Sigmoid colon (tissue), 7 donors: ENCODE data around the gene MYO7A. TPM values are rescaled to one million over a fixed set of nuclear protein-coding genes. Genes with fewer than 3 reads are reported as not detected.

Experiments used
- DNase-seq: peaks from one replicate; pipeline ENCODE4 v3.0.0-alpha.2; 2019
- H3K27ac ChIP-seq, 4 donors: fragments of 200-600 bp; sonication (generic); one replicate each; pipeline ENCODE4 v1.5.1; 2016 to 2019; ENCODE audit warnings: mild to moderate bottlenecking in 1 of 4
- H3K27me3 ChIP-seq, 3 donors: fragments of 200-600 bp; sonication (generic); one replicate each; pipeline ENCODE4 v1.5.1; 2019; ENCODE audit warnings: mild to moderate bottlenecking in 1 of 3
- H3K36me3 ChIP-seq, 4 donors: fragments of 200-600 bp; sonication (generic); one replicate each; pipeline ENCODE4 v1.5.1; 2016 to 2019
- H3K4me1 ChIP-seq, 4 donors: fragments of 200-600 bp; sonication (generic); one replicate each; pipeline ENCODE4 v1.5.1; 2017 to 2019
- H3K4me3 ChIP-seq, 4 donors: fragments of 200-600 bp; sonication (generic); one replicate each; pipeline ENCODE4 v1.5.1; 2017 to 2019; ENCODE audit warnings: mild to moderate bottlenecking in 2 of 4, moderate library complexity in 1 of 4
- H3K9me3 ChIP-seq, 4 donors: fragments of 200-600 bp in 3 of 4; sonication (generic) in 3 of 4; one replicate each; pipeline versions ENCODE4 v1.5.1 to v1.6.1; 2013 to 2019
- CTCF ChIP-seq, 4 experiments: fragments of 450-650 bp in 3 of 4; fragments of 200-600 bp in 1 of 4; IDR thresholded peaks; one replicate each; pipeline ENCODE4 v1.5.1; 2016 to 2019; ENCODE audit warnings: antibody characterized with exemption in 4 of 4, mild to moderate bottlenecking in 3 of 4, moderate library complexity in 2 of 4
- EP300 ChIP-seq, 4 donors: sonication (generic); formaldehyde crosslinking; IDR thresholded peaks; one replicate each; pipeline ENCODE4 v1.6.1; 2017; ENCODE audit warnings: antibody characterized with exemption in 4 of 4
- POLR2A ChIP-seq, 2 donors: fragments of 450-650 bp; IDR thresholded peaks; one replicate each; pipeline ENCODE4 v1.6.1; 2016; ENCODE audit warnings: antibody characterized with exemption in 2 of 2, mild to moderate bottlenecking in 2 of 2, moderate library complexity in 2 of 2
- POLR2AphosphoS5 ChIP-seq, 4 donors: sonication (generic); formaldehyde crosslinking; IDR thresholded peaks; one replicate each; pipeline ENCODE4 v1.6.1; 2017; ENCODE audit warnings: antibody characterized with exemption in 4 of 4
- WGBS, 2 donors: extraction: QIAGEN DNeasy Blood & Tissue Kit; methylation state at CpG; one replicate each; pipeline ENCODE4 v1.1.7; 2013; 5-methylcytosine and 5-hydroxymethylcytosine counted together
- intact Hi-C: fragments of 100-400 bp; cut with DNase I; formaldehyde crosslinking; loops from one replicate; pipeline ENCODE4 v1.15.1; 2023
- polyA plus RNA-seq, 3 donors: library from polyadenylated mRNA; stranded (reverse); fragments of 200-250 nt; gene quantifications; one replicate each; pipeline ENCODE4 v1.2.3, GENCODE V29; 2013
- total RNA-seq, 4 donors: library from RNA; depleted of rRNA; stranded (reverse); fragments of >200 nt; gene quantifications; one replicate each; pipeline ENCODE4 v1.1.0, GENCODE V29; 2016
- donor health status: healthy with polysubstance abuse.
- donor health status: Bipolar disorder and iron deficiency.
- donor health status: healthy.

The MYO7A gene
- total and polyA plus RNA-seq, 7 donors: 1.8 to 12.8 (median 7.7) TPM

DNA sequence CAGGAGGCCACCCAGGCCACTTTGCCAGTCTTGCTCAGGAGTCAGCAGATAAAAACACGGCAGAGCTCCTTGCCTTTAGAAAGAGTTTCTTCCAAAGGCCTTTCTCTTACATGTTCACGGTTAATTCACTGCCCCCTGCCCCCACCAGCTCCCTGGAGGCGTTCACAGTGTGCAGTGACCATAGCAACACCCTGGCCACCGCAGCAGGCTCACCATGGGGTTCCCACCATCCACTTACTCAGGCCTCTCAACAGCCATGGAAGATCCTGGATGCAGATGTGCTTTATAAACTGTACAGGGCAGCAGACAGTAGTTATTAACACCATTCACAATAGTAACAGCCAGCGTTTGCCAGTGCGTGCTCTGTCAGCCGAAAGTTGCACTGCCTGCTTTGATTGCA, 10.6 kb upstream of the MYO7A start:
- H3K4me1 ChIP-seq: no peaks in the 10 kb centered on the region
- no peak for DNase-seq
- no peaks in the 10 kb centered on the region for H3K9me3 ChIP-seq
- H3K4me3 ChIP-seq: no peak overlapping the region
- H3K27ac ChIP-seq: no peak overlapping the region
- TF ChIP-seq POLR2A (IDR thresholded peaks at IDR 0.05) (no peak), CTCF (IDR thresholded peaks at IDR 0.05) (no peak), POLR2AphosphoS5 (IDR thresholded peaks at IDR 0.05) (no peak), EP300 (IDR thresholded peaks at IDR 0.05) (no peak)
- intact Hi-C loops: no loop called here
- H3K36me3 ChIP-seq: peaks cover 0 to 46% (median 2%) of the 10 kb centered on the region in 4 donors
- WGBS, 2 donors: 86 to 87% methylated on average over 7 of the region's 7 CpGs
- no peaks in the 10 kb centered on the region for H3K27me3 ChIP-seq

DNA sequence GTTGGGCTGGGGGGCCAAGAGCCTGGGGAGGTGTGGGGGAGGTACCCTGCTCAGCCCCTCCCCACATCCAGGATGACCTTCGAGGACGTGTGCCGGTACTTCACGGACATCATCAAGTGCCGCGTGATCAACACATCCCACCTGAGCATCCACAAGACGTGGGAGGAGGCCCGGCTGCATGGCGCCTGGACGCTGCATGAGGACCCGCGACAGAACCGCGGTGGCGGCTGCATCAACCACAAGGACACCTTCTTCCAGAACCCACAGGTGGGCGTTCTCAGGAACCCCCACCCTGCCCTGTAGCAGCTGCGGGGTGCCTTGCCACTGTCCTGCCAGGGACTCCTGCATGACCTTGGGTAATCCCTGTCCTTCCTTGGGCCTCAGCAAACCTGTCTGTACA, 10.0 kb upstream of the MYO7A start:
- intact Hi-C loops: no loop called here
- H3K9me3 ChIP-seq: no peaks in the 10 kb centered on the region
- 93 to 94% methylated on average over 17 of the region's 17 CpGs for WGBS, 2 donors
- no peak overlapping the region for H3K27ac ChIP-seq
- H3K4me3 ChIP-seq: no peak overlapping the region
- TF ChIP-seq CTCF (IDR thresholded peaks at IDR 0.05) (no peak), POLR2A (IDR thresholded peaks at IDR 0.05) (no peak), EP300 (IDR thresholded peaks at IDR 0.05) (no peak), POLR2AphosphoS5 (IDR thresholded peaks at IDR 0.05) (no peak)
- no peaks in the 10 kb centered on the region for H3K27me3 ChIP-seq
- DNase-seq: no peak
- H3K4me1 ChIP-seq: no peaks in the 10 kb centered on the region
- peaks cover 0 to 50% (median 2%) of the 10 kb centered on the region in 4 donors for H3K36me3 ChIP-seq

- TF ChIP-seq POLR2A (IDR thresholded peaks at IDR 0.05): no peak
- no peak for TF ChIP-seq POLR2AphosphoS5 (IDR thresholded peaks at IDR 0.05)
- no peak for TF ChIP-seq EP300 (IDR thresholded peaks at IDR 0.05)
- no peak for TF ChIP-seq CTCF (IDR thresholded peaks at IDR 0.05)
- Histone ChIP-seq H3K36me3 (peaks cover 0 to 53% (median 2%) of the 10 kb centered on the region in 4 donors), H3K27ac (no peak overlapping the region), H3K4me1 (no peaks in the 10 kb centered on the region), H3K4me3 (no peak overlapping the region), H3K9me3 (no peaks in the 10 kb centered on the region), H3K27me3 (no peaks in the 10 kb centered on the region)
- 90 to 95% methylated on average over 12 of the region's 12 CpGs for WGBS, 2 donors
- no peak for DNase-seq
- intact Hi-C loops: no loop called here
Observed at GRCh38 chr11:77118971-77119370, 9.1 kb upstream of the MYO7A start.

DNA sequence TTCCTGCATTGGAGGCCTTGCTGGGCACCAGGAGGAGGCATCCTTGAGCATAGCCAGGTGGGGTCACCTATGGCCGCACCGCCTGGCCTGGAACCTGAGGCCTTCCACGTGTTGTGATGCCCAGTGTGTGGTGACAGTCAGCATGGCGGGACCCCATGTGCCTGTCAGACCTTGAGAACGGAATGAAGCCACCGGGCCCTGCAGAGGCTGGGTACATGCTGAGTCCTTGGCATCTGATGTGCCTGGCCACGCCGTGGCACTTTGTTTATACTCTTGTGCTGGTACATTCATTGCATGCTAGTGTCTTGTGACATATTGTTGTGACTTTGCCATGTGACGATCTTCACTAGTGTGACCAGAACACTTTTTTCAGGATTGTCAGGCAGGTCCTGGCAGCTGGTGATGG, 8.5 kb upstream of the MYO7A start:
- no peak for DNase-seq
- peaks cover 0 to 53% (median 2%) of the 10 kb centered on the region in 4 donors for H3K36me3 ChIP-seq
- WGBS, 2 donors: 94 to 95% methylated on average over 9 of the region's 9 CpGs
- no peaks in the 10 kb centered on the region for H3K9me3 ChIP-seq
- H3K4me1 ChIP-seq: no peaks in the 10 kb centered on the region
- no peak overlapping the region for H3K4me3 ChIP-seq
- no peak overlapping the region for H3K27ac ChIP-seq
- intact Hi-C loops: no loop called here
- H3K27me3 ChIP-seq: no peaks in the 10 kb centered on the region
- TF ChIP-seq POLR2A (IDR thresholded peaks at IDR 0.05) (no peak), EP300 (IDR thresholded peaks at IDR 0.05) (no peak), POLR2AphosphoS5 (IDR thresholded peaks at IDR 0.05) (no peak), CTCF (IDR thresholded peaks at IDR 0.05) (no peak)

- DNase-seq: no peak
- no peaks in the 10 kb centered on the region for H3K27me3 ChIP-seq
- H3K27ac ChIP-seq: no peak overlapping the region
- H3K9me3 ChIP-seq: no peaks in the 10 kb centered on the region
- no peak overlapping the region for H3K4me3 ChIP-seq
- 91% methylated on average over 19 of the region's 19 CpGs for WGBS, 2 donors
- intact Hi-C loops: no loop called here
- no peaks in the 10 kb centered on the region for H3K4me1 ChIP-seq
- TF ChIP-seq POLR2AphosphoS5 (IDR thresholded peaks at IDR 0.05) (no peak), CTCF (IDR thresholded peaks at IDR 0.05) (no peak), POLR2A (IDR thresholded peaks at IDR 0.05) (no peak), EP300 (IDR thresholded peaks at IDR 0.05) (no peak)
- peaks cover 0 to 53% (median 2%) of the 10 kb centered on the region in 4 donors for H3K36me3 ChIP-seq
Observed at GRCh38 chr11:77120571-77120970, 7.5 kb upstream of the MYO7A start.
